Epithelial cell of prostate (primary cell): ENCODE measurements around the gene PDSS2.
"Not testable (repeated sequence)": the region's sequence is repeated elsewhere in the genome, so short reads cannot be mapped to it uniquely, and the experiment has no call there.

Experiments
- DNase-seq: peaks from one replicate; pipeline ENCODE4 v3.0.0-alpha.2; 2011; ENCODE audit warnings: low read depth, low spot score
- H3K27ac ChIP-seq: fragments of 450-650 bp; 2 replicates; pipeline ENCODE4 v1.5.1; 2017; ENCODE audit warnings: mild to moderate bottlenecking

PDSS2 gene

GRCh38 chr6:107289258-107289657 lies 170.1 kb downstream of the PDSS2 start:
- not testable (repeated sequence) for H3K27ac ChIP-seq, DNase-seq

DNA sequence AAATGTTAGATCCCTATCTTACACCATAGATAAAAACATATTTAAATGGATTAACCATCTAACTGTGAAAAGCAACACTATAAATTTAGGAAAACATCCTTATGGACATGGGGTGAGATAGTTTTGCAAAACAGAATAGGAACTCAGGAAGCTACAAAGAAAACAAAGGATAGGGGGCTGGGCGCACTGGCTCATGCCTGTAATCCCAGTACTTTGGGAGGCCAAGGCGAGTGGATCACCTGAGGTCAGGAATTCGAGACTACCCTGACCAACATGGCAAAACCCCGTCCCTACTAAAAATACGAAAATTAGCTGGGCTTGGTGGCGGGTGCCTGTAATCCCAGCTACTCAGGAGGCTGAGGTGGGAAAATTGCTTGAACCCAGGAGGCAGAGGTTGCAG lies 173.7 kb downstream of the PDSS2 start:
- not testable (repeated sequence) for DNase-seq

DNA sequence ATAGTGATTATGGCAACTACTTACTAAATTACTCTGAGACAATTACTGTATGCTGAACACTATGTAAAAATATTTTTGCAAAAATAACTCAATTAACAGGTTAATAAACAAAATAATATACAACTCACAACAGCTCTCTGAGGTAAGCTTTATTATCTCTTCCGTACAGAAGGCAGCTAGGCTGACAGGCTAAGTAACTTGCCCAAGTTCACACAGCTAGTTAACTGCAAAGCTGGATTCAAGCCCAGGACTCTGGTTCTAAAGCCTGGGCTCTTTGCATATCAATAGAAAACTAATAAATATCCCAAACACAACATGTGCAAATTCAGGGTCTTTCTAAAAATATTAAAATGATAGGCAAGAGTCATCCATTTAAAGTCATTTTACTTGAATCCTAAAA lies 174.6 kb downstream of the PDSS2 start:
- DNase-seq = no peak
- no peak overlapping the region for H3K27ac ChIP-seq

More for the DNA sequence above, 173.7 kb downstream of the PDSS2 start:
- H3K27ac ChIP-seq = not testable (repeated sequence)

GRCh38 chr6:107280791-107281190 lies 178.6 kb downstream of the PDSS2 start:
- H3K27ac ChIP-seq = no peak overlapping the region
- no peak for DNase-seq

- not testable (repeated sequence) for H3K27ac ChIP-seq, DNase-seq
Measured at GRCh38 chr6:107280001-107280400, 179.4 kb downstream of the PDSS2 start.

GRCh38 chr6:107275330-107275865 lies 184.0 kb downstream of the PDSS2 start:
- no peak for DNase-seq
- H3K27ac ChIP-seq = no peak overlapping the region

DNA sequence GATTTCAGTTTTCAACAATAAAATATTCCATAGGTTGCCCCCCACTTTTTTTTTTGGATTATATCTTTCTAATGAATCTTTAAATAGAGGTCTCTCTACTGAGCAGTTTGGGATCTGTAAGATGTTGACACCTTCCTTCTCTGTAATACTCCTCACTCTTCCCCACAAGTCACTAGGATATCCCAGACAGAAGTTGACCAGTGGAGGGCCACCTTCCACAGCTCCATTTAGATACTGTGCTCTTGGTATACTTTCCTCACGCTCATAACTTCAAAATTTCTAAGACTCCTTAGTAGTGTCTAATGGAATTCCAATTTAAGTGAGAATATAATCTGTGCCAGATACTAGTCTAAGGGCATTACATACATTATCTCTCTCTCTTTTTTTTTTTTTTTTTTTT lies 185.1 kb downstream of the PDSS2 start:
- DNase-seq = no peak
- H3K27ac ChIP-seq = no peak overlapping the region

DNA sequence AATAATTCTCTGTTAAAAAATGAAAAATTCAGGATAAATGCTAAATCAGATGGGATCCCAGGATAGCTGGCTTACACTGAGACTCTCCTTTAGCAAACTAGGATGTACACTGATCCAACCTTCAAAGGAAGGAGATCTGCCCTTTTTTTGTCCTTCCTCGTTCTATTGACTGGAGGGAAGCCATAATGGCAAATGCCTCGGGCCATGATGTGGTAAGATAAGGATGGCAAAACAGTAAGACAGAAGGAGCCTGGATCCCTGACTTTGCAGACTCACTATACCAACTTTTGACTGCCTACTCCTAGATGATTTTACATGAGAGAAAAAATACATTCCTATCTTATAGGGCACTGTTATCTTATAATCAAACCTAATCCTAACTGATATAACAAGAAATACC lies 187.1 kb downstream of the PDSS2 start:
- H3K27ac ChIP-seq = no peak overlapping the region
- DNase-seq = no peak

- no peak overlapping the region for H3K27ac ChIP-seq
- DNase-seq = no peak
Measured at GRCh38 chr6:107271208-107271790, 188.1 kb downstream of the PDSS2 start.

DNA sequence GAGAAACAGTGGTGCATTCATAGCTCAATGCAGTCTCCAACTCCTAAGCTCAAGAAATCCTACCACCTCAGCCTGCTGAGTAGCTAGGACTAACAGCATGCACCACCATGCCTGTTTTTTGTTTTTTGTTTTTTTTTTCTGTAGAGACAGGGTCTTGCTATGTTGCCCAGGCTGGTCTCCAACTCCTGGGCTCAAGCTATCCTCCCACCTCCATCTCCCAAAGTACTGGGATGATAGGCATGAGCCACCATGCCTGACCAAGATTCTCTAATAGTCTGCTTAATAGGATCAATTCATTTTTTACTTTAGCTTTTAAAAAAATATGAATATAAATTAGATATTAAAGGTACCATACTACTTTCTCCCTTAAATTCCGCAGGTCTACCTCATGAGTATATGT lies 191.7 kb downstream of the PDSS2 start:
- no peak for DNase-seq
- H3K27ac ChIP-seq = no peak overlapping the region

DNA sequence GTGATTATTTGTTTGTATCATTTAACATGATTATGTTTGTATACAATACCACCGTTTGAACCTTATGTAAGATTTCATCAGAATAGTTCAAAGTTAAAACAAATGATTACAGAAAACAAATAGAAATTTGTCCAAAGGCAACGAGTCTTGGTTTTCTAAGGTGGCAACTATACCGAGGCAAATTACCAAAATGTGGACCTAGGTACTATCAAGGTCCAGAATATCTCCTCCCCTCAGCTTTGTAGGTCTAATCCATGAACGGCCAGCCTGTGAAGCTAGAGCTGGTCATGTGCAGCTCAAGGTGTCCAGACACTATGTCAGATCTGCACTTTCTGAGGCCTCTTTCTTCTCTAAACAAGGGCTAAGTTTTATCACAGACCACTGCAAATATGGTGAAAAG lies 192.4 kb downstream of the PDSS2 start:
- no peak overlapping the region for H3K27ac ChIP-seq
- DNase-seq = no peak

DNA sequence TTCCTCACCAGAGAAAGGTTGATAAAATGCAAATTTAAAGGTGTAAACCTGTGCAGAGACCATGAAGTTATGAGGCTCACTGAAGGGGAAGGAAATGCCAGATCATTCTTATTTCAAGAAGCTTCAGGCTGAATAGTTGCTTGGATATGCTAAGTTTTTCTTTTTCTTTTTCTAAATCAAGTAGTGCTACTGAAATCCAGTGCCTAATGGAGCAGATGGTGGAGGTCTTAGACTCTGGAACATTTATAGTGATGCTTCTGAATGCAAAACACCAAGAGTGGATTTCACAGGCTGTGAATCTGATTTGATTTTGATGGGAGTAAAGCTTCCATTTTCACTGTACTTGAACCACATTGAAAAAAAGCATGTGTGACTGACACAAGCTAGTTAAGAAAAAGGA lies 192.8 kb downstream of the PDSS2 start:
- no peak overlapping the region for H3K27ac ChIP-seq
- no peak for DNase-seq

GRCh38 chr6:107264357-107264840 lies 195.0 kb downstream of the PDSS2 start:
- DNase-seq = peak; percentile 72
- H3K27ac ChIP-seq = peak overlapping the region; percentile 2

DNA sequence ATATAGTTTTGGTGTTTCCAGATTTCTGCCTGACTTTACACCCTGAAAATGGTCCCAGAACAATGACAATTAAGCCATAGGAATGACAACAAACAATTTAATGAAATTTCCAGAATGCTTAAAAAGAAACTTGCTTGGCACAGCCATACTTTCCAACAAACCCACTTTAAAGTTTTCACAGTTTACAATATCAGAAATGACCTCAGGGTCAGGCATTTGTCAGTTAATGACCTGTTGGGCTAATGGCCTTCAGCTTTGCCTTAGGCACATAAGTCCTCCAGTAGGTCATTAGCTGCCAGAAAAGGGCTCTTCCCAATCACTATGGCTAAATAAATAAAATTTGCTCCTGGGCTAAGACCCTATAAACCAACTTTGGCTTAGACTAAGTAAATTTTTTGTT lies 199.4 kb downstream of the PDSS2 start:
- no peak overlapping the region for H3K27ac ChIP-seq
- no peak for DNase-seq

- DNase-seq = no peak
- peak overlapping the region; percentile 74 for H3K27ac ChIP-seq
Measured at GRCh38 chr6:107248147-107248546, 211.2 kb downstream of the PDSS2 start.

- peak overlapping the region; percentile 74 for H3K27ac ChIP-seq
- DNase-seq = peak; percentile 20
Measured at GRCh38 chr6:107246972-107247615, 212.3 kb downstream of the PDSS2 start.

DNA sequence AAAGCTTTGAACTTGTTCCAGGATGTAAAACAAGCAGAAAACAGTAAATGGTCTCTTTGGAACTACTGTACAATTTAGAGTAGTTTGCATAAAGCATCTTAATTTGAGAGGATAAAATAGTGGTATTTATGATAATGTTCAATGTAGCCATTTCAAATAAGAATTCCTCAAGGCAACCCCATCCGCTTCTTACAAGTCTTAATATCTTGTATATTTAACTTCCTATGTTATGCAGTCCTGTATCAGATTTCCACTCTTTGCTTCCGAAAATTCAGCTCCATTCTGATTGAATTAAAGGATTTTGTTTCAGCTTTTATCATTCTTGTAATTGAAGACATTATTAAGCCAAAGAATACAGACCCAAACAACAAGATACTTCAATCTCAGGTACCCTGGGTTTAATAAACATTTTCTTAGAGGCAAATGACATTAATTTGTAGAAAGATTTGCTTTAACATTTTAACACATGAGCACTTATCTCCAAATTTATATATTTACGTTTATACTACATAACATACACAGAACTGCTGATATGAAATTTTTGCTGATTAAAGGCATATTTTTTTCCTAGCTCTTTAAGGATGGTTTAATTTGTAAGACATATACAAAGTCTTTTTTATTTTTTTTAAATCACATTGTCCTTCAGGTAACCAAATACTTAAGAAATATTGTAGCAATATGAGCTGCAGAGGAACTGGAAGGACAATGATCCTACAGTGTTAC lies 213.0 kb downstream of the PDSS2 start:
- peak overlapping the region; percentile 74 for H3K27ac ChIP-seq
- DNase-seq = no peak

- no peak for DNase-seq
- no peak overlapping the region for H3K27ac ChIP-seq
Measured at GRCh38 chr6:107244742-107245480, 214.5 kb downstream of the PDSS2 start.

GRCh38 chr6:107244082-107244741 lies 215.2 kb downstream of the PDSS2 start:
- no peak overlapping the region for H3K27ac ChIP-seq

GRCh38 chr6:107243471-107243870 lies 215.9 kb downstream of the PDSS2 start:
- DNase-seq = no peak
- H3K27ac ChIP-seq = no peak overlapping the region

More at GRCh38 chr6:107244082-107244741, 215.2 kb downstream of the PDSS2 start:
- no peak for DNase-seq
